ENCODE measurements around the gene MCOLN1.
A peak's percentile ranks its signal among the peaks of the same experiment; 100 is the strongest.

Gene MCOLN1

DNA sequence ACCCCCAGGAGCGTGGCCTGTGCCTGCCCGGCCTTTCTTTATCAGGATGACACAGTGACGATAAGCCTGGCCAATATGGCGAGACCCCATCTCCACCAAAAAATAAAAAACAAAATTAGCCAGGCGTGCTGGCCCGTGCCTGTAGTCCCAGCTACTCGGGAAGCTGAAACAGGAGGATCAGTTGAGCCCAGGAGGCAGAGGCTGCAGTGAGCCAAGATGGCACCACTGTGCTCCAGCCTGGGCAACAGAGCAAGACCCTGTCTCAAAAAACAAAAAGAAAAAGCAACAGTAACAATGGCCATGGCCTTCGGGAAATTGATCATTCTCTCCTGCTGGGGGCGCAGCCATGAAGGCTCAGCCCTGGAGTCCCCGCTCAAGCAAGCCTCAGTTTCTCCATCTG lies 44.7 kb upstream of the MCOLN1 start:
- no peak for DNase-seq
- peaks cover 13 to 15% of the 10 kb centered on the region in 2 experiments for H3K36me3 ChIP-seq (ENCODE audit: control insufficient read depth in 1 of 2, insufficient read depth in 2 of 2, low read length in 2 of 2)
- H2BK120ac ChIP-seq (ENCODE audit: insufficient read depth, low read length, poor library complexity): peak overlapping the region; percentile 95
- peaks cover 29 to 42% of the 10 kb centered on the region in 2 experiments for H3K4me1 ChIP-seq (ENCODE audit: control insufficient read depth in 1 of 2, insufficient read depth in 2 of 2, low read length in 2 of 2)
- no peak overlapping the region for H2AFZ ChIP-seq (ENCODE audit: insufficient read depth, low read length, poor library complexity)
- no peak overlapping the region for H3K27ac ChIP-seq (ENCODE audit: low read depth, low read length)
- H4K12ac ChIP-seq (ENCODE audit: low read depth, low read length): peak overlapping the region; percentile 6
- no peak overlapping the region for H3K4ac ChIP-seq (ENCODE audit: low read depth, low read length)
- peak overlapping the region; percentile 64 for H4K8ac ChIP-seq (ENCODE audit: low read depth, low read length)
- H3K9me3 ChIP-seq (ENCODE audit: insufficient read depth, low read depth, low read length): peaks cover 7% of the 10 kb centered on the region
- peak overlapping the region; percentile 92 for H3K18ac ChIP-seq (ENCODE audit: low read length)
- H3K14ac ChIP-seq (ENCODE audit: low read length): peak overlapping the region; percentile 72
- peaks cover 8% of the 10 kb centered on the region for H3K79me2 ChIP-seq (ENCODE audit: control insufficient read depth, insufficient read depth, low read length, poor library complexity)
- H4K91ac ChIP-seq (ENCODE audit: low read depth, low read length): peak overlapping the region; percentile 96
- H3K9ac ChIP-seq (ENCODE audit: low read length): no peak overlapping the region
- no peak overlapping the region for H2BK5ac ChIP-seq (ENCODE audit: low read depth, low read length, poor library complexity)
- no peaks in the 10 kb centered on the region for H3K27me3 ChIP-seq (ENCODE audit: insufficient read depth, low read length)
- peaks cover 53% of the 10 kb centered on the region for H3K79me1 ChIP-seq (ENCODE audit: low read length)
- H3K4me3 ChIP-seq (ENCODE audit: low read depth, low read length): no peak overlapping the region
- no peak overlapping the region for H3K4me2 ChIP-seq (ENCODE audit: low read length)
- no CpG with 5 or more reads among the region's 10 CpGs for WGBS (ENCODE audit: extremely low coverage, insufficient coverage, insufficient read length)
- peak overlapping the region; percentile 91 for H2AK5ac ChIP-seq (ENCODE audit: low read length)
- no peak overlapping the region for H3K23ac ChIP-seq (ENCODE audit: low read length)
- H2BK12ac ChIP-seq (ENCODE audit: low read length): peak overlapping the region; percentile 93

DNA sequence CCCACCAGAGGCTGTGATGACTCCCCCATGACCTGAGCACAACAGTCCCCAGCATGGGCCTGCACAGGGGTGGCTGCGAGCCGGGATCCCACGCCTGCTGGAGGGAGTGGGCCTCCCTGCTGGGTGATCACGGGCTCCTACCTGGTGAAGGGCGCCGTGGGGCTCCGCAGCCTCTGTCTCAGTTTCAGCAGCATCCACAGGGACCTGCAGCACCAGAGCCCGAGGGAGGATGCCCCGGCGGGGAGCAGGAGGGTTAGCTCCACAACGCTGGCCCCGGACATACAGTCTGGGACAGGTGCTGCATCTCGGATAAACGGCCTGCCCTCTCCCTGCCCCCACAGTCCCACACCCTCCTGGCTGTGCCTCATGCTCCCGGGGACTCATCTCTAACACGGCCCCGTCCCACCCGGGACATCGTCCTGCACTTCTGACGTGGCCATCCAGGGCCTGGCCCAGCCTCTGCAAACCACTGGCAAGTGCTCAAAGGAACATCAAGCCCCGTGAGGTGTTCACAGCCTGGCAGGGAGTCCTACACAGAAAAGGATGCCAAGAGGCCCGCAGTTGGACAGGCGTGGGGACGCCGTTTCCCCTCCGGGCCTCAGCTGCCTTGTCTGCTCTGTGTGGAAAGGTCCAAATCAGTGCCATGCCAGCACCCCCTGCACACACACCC lies 44.1 kb upstream of the MCOLN1 start:
- Histone ChIP-seq H3K4me3 (ENCODE audit: low read depth, low read length) (no peak overlapping the region), H2BK12ac (ENCODE audit: low read length) (peak overlapping the region; percentile 86), H4K12ac (ENCODE audit: low read depth, low read length) (peak overlapping the region; percentile 9), H3K18ac (ENCODE audit: low read length) (peak overlapping the region; percentile 92), H3K23ac (ENCODE audit: low read length) (no peak overlapping the region), H3K36me3 (ENCODE audit: control insufficient read depth in 1 of 2, insufficient read depth in 2 of 2, low read length in 2 of 2) (peaks cover 10% of the 10 kb centered on the region in 2 experiments), H2AK5ac (ENCODE audit: low read length) (peak overlapping the region; percentile 59), H2AFZ (ENCODE audit: insufficient read depth, low read length, poor library complexity) (no peak overlapping the region), H3K79me1 (ENCODE audit: low read length) (peaks cover 56% of the 10 kb centered on the region), H4K8ac (ENCODE audit: low read depth, low read length) (peak overlapping the region; percentile 67), H3K4me1 (ENCODE audit: control insufficient read depth in 1 of 2, insufficient read depth in 2 of 2, low read length in 2 of 2) (peaks cover 32 to 46% of the 10 kb centered on the region in 2 experiments), H3K79me2 (ENCODE audit: control insufficient read depth, insufficient read depth, low read length, poor library complexity) (peaks cover 10% of the 10 kb centered on the region), H3K4me2 (ENCODE audit: low read length) (no peak overlapping the region), H2BK120ac (ENCODE audit: insufficient read depth, low read length, poor library complexity) (peak overlapping the region; percentile 95), H3K14ac (ENCODE audit: low read length) (peak overlapping the region; percentile 89), H3K27ac (ENCODE audit: low read depth, low read length) (peak overlapping the region; percentile 91), H2BK5ac (ENCODE audit: low read depth, low read length, poor library complexity) (peak overlapping the region; percentile 78), H3K9me3 (ENCODE audit: insufficient read depth, low read depth, low read length) (peaks cover 7% of the 10 kb centered on the region), H3K27me3 (ENCODE audit: insufficient read depth, low read length) (no peaks in the 10 kb centered on the region), H3K4ac (ENCODE audit: low read depth, low read length) (peak overlapping the region; percentile 82), H4K91ac (ENCODE audit: low read depth, low read length) (peak overlapping the region; percentile 96), H3K9ac (ENCODE audit: low read length) (no peak overlapping the region)
- DNase-seq: no peak
- WGBS (ENCODE audit: extremely low coverage, insufficient coverage, insufficient read length): no CpG with 5 or more reads among the region's 26 CpGs

DNA sequence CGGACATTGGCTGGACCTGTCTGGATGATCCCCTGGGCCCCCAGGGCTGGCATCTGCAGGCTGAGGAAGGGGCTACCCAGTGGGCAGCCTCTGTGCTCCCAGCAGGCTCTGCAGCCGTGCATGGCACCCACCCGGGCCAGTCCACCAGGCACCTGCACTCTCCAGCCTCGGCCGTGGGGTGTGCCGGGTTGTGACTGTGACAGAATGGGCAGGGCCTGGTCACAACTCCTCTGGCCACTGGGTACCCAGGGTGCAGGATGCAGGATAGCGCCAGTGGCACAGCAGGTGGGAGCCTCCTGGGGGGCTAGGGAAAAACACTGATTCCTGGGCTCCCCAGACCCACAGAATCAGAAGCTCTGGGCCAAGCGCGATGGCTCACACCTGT lies 43.6 kb upstream of the MCOLN1 start:
- H3K27ac ChIP-seq (ENCODE audit: low read depth, low read length): peak overlapping the region; percentile 91
- H2AFZ ChIP-seq (ENCODE audit: insufficient read depth, low read length, poor library complexity): peak overlapping the region; percentile 7
- H3K27me3 ChIP-seq (ENCODE audit: insufficient read depth, low read length): no peaks in the 10 kb centered on the region
- no peak overlapping the region for H3K4me2 ChIP-seq (ENCODE audit: low read length)
- WGBS (ENCODE audit: extremely low coverage, insufficient coverage, insufficient read length): no CpG with 5 or more reads among the region's 9 CpGs
- H3K79me1 ChIP-seq (ENCODE audit: low read length): peaks cover 61% of the 10 kb centered on the region
- H3K18ac ChIP-seq (ENCODE audit: low read length): peak overlapping the region; percentile 92
- peak overlapping the region; percentile 82 for H3K4ac ChIP-seq (ENCODE audit: low read depth, low read length)
- H3K4me1 ChIP-seq (ENCODE audit: control insufficient read depth in 1 of 2, insufficient read depth in 2 of 2, low read length in 2 of 2): peaks cover 37 to 50% of the 10 kb centered on the region in 2 experiments
- no peak overlapping the region for H3K9ac ChIP-seq (ENCODE audit: low read length)
- H3K4me3 ChIP-seq (ENCODE audit: low read depth, low read length): no peak overlapping the region
- peak overlapping the region; percentile 78 for H2BK5ac ChIP-seq (ENCODE audit: low read depth, low read length, poor library complexity)
- H3K9me3 ChIP-seq (ENCODE audit: insufficient read depth, low read depth, low read length): peaks cover 7% of the 10 kb centered on the region
- H2BK120ac ChIP-seq (ENCODE audit: insufficient read depth, low read length, poor library complexity): peak overlapping the region; percentile 95
- no peak overlapping the region for H3K23ac ChIP-seq (ENCODE audit: low read length)
- no peak for DNase-seq
- peak overlapping the region; percentile 89 for H3K14ac ChIP-seq (ENCODE audit: low read length)
- H3K36me3 ChIP-seq (ENCODE audit: control insufficient read depth in 1 of 2, insufficient read depth in 2 of 2, low read length in 2 of 2): peaks cover 10% of the 10 kb centered on the region in 2 experiments
- H3K79me2 ChIP-seq (ENCODE audit: control insufficient read depth, insufficient read depth, low read length, poor library complexity): peaks cover 12% of the 10 kb centered on the region
- peak overlapping the region; percentile 67 for H4K8ac ChIP-seq (ENCODE audit: low read depth, low read length)
- peak overlapping the region; percentile 34 for H4K12ac ChIP-seq (ENCODE audit: low read depth, low read length)
- peak overlapping the region; percentile 59 for H2AK5ac ChIP-seq (ENCODE audit: low read length)
- peak overlapping the region; percentile 96 for H4K91ac ChIP-seq (ENCODE audit: low read depth, low read length)
- H2BK12ac ChIP-seq (ENCODE audit: low read length): peak overlapping the region; percentile 86

DNA sequence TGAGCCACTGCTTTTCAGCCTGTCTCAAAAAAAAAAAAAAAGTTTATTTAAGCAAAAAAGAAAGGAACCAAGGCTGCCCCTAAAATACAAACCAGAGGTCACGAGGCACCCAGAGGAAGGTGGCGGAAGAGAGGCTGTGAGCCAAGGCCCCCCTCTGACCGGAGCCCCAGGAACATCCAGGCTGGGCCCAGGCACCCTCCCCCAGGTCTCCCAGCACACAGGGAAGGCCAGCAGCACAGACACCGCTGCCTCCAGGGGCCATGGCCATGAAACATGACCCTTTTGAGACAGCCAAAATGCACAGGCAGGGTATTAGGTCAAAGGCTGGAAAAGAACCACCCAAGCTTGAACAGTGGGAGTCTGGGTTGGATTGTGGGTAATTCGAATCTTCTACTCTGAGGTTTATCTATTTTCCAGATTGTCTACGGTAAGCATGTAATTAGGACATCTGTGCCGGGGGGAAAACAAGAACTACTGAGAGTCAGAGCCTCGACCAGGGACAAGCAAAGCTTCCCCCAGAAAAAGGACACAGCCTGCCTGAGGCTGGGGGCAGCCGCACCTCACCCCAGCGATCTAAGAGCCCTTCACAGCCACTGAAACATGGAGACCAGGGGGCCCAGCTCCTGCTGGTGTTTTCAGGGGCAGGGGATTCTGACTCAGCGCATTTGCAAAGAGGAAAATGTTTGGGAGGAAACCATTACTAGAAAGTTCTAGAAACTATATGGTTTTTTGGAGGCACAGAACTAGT lies 42.0 kb upstream of the MCOLN1 start:
- no peak for DNase-seq
- peaks cover 12% of the 10 kb centered on the region for H3K79me2 ChIP-seq (ENCODE audit: control insufficient read depth, insufficient read depth, low read length, poor library complexity)
- H3K9ac ChIP-seq (ENCODE audit: low read length): no peak overlapping the region
- H3K79me1 ChIP-seq (ENCODE audit: low read length): peaks cover 61% of the 10 kb centered on the region
- H3K27ac ChIP-seq (ENCODE audit: low read depth, low read length): peak overlapping the region; percentile 95
- H2AK5ac ChIP-seq (ENCODE audit: low read length): peak overlapping the region; percentile 89
- H3K4ac ChIP-seq (ENCODE audit: low read depth, low read length): peak overlapping the region; percentile 91
- H2BK5ac ChIP-seq (ENCODE audit: low read depth, low read length, poor library complexity): peak overlapping the region; percentile 96
- peak overlapping the region; percentile 97 for H4K91ac ChIP-seq (ENCODE audit: low read depth, low read length)
- peak overlapping the region; percentile 21 for H3K4me2 ChIP-seq (ENCODE audit: low read length)
- H3K4me1 ChIP-seq (ENCODE audit: control insufficient read depth in 1 of 2, insufficient read depth in 2 of 2, low read length in 2 of 2): peaks cover 37 to 50% of the 10 kb centered on the region in 2 experiments
- H3K9me3 ChIP-seq (ENCODE audit: insufficient read depth, low read depth, low read length): peaks cover 7% of the 10 kb centered on the region
- peak overlapping the region; percentile 84 for H2BK12ac ChIP-seq (ENCODE audit: low read length)
- H3K14ac ChIP-seq (ENCODE audit: low read length): peak overlapping the region; percentile 88
- no CpG with 5 or more reads among the region's 11 CpGs for WGBS (ENCODE audit: extremely low coverage, insufficient coverage, insufficient read length)
- H4K12ac ChIP-seq (ENCODE audit: low read depth, low read length): peak overlapping the region; percentile 62
- H2AFZ ChIP-seq (ENCODE audit: insufficient read depth, low read length, poor library complexity): peak overlapping the region; percentile 56
- peak overlapping the region; percentile 91 for H3K18ac ChIP-seq (ENCODE audit: low read length)
- no peak overlapping the region for H3K4me3 ChIP-seq (ENCODE audit: low read depth, low read length)
- H3K36me3 ChIP-seq (ENCODE audit: control insufficient read depth in 1 of 2, insufficient read depth in 2 of 2, low read length in 2 of 2): peaks cover 10% of the 10 kb centered on the region in 2 experiments
- no peaks in the 10 kb centered on the region for H3K27me3 ChIP-seq (ENCODE audit: insufficient read depth, low read length)
- peak overlapping the region; percentile 84 for H4K8ac ChIP-seq (ENCODE audit: low read depth, low read length)
- peak overlapping the region; percentile 91 for H2BK120ac ChIP-seq (ENCODE audit: insufficient read depth, low read length, poor library complexity)
- H3K23ac ChIP-seq (ENCODE audit: low read length): no peak overlapping the region
